GM18519 (cell line): Measurements from ENCODE around the gene SLC1A7.

ENCODE experiments used
- ATAC-seq: cut with Tn5 transposase; IDR thresholded peaks from one replicate; pipeline ENCODE4 v1.9.1; 2021; ENCODE audit warnings: mild to moderate bottlenecking, moderate library complexity; ENCODE audit not compliant: unreplicated experiment, low FRiP score

Gene SLC1A7

DNA sequence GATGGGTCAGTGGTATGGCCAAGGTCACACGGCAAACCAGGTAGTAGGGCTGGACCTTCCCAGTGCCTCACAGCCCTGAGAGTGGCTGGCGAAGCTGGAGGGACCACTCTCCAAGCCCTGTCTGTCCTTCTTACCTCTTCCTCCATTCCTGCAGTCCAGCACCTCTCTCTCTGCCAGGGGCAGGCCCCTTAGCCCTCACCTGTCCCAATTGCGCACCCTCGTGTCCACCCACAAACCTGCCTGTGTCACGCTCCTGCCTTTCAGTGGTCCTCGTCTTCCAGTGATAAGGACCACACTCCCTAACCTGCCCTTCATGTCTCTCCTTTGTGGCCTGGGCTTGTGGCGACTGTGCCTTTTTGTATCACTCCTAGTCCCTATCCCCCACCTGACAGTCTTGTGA lies 77.0 kb downstream of the SLC1A7 start:
- no peak for ATAC-seq

- ATAC-seq = no peak
These were observed 78.5 kb downstream of the SLC1A7 start for GRCh38 chr1:53063744-53064515.

DNA sequence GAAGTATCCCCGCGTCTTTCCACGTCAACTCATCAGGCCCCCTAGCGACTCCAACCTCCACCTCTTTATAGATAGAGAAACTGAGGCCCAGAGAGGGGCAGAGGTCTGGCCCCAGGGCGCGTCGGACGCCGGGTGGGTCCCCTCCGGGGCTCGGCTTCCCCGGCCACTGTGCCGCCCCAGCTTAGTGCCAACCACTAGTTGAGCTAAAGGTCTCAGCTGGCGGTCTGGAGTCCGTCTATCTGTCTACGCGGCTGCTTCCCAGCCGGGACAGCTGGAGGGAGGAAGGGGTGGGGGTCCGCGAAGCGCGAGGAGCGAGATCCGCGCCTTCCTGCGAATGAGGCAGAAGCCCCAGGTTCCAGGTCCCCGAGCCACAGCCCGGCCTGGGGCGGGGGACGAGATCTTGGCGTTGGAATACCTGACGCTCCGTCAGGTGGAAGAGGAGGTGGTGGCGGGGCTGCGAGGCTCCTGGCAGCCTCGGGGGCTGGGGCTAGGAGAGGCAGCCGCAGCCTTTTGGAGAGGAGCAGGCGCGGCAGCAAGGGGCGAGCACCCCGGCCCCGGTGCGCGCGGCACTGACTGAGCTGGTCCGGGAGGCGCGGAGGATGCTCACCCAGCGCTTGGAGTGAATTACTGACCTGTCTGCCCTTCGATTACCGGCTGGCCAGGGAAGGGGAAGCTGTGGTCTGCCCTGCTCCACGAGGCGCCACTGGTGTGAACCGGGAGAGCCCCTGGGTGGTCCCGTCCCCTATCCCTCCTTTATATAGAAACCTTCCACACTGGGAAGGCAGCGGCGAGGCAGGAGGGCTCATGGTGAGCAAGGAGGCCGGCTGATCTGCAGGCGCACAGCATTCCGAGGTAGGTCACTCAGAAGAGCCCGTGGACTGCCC lies 79.5 kb downstream of the SLC1A7 start:
- no peak for ATAC-seq

DNA sequence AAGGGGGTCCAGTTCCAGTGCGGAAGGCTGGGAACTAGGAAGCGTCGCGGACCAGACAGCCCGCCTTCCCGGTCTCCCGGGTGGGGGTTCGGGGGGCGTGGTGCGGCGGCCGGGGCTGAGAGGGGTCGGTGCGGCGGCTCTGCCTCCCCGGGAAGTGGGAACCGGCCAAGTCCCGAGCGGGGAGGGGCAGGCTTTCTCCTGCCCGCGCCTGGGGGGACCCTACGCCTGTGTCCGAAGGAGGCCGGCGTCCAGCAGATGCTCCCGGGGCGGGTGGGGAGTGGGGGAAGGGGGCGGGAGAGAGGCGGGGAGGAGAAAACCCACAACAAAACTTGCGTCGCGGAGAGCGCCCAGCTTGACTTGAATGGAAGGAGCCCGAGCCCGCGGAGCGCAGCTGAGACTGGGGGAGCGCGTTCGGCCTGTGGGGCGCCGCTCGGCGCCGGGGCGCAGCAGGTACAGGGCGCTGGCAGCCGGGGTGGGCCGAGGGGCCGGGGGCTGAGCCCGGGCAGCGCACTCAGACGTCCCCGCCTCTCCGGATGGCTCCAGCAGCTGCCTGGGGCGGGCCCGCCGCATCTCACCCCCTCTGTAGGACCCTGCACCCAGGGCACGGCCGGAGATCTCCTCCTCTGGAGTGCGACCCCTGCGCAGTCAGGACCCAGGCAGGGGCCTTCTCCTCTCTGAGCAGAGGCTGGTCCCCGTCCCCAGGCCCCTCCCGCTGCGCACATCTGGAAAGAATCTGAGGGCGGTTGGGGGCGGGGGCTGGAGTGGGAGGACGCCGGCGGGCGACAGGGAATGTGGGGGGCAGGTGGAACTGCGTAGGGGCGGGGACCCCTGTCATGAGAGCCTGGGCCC lies 80.4 kb downstream of the SLC1A7 start, which contains the start of gene PODN:
Gene PODN (plus strand): TSS at position 355 of the 849 bp plus-strand sequence. CDS start 7,643 bp downstream, outside the sequence.
- ATAC-seq = no peak

DNA sequence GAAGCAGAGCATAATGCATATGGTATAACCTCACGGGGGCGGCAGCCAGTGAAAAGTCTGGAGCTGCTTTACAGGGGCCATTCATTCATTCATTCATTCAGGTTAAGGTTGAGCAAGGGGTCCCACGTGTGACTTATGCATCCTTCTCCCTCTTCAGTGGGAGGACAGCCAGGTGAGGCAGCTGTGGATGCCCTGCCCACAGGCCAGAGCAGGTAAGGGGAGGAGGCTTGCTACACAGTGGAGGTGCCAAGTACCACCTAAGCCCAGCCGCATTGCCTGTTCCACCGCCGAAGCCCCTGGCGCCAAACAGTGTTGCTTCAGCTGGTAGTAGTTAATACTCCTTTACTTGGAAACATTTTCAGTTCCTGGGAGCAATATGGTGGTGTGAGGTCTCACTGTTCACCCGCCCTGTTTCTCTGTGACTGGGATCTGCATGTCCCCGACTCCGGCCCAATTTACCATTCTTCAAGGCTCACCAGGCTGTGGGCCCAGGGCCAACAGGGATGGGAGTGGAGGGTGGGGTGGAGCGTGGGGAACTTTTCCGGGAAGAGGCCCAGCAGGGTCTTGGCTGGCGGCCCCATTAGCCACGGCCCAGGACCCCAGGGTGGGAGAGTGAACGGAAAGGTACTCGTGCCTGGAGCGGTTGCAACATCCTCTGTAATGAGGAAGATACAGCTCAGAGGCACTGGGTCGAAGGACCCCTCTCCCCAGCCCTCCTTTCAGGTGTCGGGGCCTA lies 81.1 kb downstream of the SLC1A7 start:
- ATAC-seq = no peak

GRCh38 chr1:53060579-53060978 lies 81.9 kb downstream of the SLC1A7 start:
- ATAC-seq = no peak

DNA sequence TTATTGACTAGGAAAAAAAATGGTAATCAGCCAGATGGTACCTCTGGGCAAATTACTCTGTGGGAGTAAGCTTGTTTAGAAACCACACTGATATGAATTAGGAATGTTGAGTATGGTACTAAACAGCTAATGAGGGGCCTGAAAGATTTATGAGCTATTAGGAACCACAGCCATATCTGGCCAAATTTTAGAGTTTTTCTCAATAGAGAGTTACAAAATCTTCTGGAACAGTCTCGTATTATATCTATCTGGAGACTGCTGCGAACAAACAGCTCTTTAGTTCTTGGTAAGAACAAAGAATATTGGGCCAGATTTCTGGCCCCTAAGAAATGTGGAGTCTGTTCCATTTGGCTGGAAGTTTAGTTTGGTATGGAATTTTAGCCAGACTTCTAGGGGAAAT lies 85.3 kb downstream of the SLC1A7 start:
- no peak for ATAC-seq

- ATAC-seq = no peak
These were observed 90.8 kb downstream of the SLC1A7 start for GRCh38 chr1:53051676-53052075.

DNA sequence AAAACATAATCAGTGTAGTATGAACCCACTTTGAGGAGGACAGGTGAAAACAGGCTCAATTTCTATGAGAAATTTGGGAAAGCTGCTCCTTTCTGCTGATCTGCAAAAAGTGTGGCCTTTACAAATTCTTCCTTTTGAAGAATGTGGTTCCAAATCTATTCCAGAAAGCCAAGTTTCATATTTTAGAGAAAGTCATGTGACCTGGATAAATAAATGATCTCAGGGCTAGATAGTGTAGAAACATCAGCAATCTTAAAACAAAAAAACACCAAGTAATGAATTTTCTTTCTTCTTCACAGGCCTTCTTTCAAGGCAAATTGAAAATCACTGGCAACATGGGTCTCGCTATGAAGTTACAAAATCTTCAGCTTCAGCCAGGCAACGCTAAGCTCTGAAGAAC lies 92.1 kb downstream of the SLC1A7 start:
- no peak for ATAC-seq

- no peak for ATAC-seq
These were observed 92.9 kb downstream of the SLC1A7 start for GRCh38 chr1:53049574-53049967.

DNA sequence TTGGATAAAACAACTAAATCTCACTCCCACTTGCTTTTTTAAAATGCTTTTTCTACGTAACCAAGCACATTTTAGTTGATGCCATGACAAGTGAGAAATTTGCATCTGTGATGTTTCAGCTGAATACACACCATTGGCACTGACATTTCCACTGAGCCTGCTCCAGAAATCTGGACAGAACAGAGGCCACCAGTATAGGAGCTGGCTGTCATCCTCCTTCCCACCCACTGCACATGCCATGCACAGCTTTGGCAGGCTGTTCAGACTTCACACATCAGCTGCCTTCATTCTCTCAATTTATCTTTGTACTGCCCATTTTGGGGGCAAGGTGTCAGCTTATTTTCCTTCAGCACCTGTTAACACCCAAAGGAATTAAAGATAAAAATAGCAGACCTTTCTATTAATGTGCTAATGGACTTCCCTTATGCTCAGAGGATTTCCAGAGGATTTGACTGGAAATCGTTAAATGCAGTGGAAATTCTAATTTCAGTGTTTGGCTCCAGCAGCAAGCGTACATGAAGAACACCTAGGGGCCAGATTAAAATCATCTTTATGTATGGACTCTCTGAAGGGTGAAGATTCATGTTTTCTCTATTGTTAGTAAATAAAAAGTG lies 93.4 kb downstream of the SLC1A7 start:
- no peak for ATAC-seq

GRCh38 chr1:53047737-53048736 lies 94.4 kb downstream of the SLC1A7 start:
- no peak for ATAC-seq

DNA sequence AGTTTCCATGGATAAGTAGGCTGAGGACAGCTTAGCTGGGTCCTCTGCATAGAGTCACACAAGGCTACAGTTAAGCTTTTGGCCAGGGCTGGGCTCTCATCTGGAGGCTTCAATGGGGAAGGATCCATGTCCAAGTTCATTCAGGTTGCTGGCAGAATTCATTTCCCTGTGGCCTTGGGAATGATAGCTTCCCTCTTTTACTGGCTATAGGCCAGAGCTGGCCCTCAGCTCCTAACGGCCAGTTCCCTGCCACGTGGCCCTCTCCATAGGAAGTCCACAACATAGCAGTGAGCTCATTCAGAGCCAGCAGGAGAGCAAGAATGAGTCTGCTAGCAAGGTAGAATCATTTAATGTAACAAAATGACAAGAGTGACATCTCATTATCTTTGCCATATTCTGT lies 95.5 kb downstream of the SLC1A7 start:
- no peak for ATAC-seq

DNA sequence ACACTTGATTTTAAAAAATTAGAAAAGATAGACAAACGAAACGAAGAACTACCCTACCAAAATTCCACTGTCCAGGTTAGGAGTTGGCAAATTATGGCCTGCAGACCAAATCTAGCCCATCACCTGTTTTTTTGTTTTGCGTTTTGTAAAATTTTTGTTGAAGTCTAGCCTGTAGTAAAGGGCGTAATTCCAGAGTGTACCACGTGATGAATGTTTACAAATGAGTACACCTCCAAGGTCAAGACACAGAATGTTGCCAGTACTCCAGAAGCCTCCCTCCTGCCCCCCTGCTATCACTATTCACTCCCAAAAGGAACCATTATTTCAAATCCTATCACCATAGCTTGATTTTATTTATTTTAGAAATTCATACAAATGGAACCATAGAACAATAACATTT lies 97.5 kb downstream of the SLC1A7 start:
- ATAC-seq = no peak

GRCh38 chr1:53043271-53043670 lies 99.2 kb downstream of the SLC1A7 start:
- no peak for ATAC-seq

GRCh38 chr1:53038566-53038965 lies 103.9 kb downstream of the SLC1A7 start:
- ATAC-seq = no peak
